Fibroblast of skin of left biceps (primary cell): ENCODE results near the gene IL17RD.

Experiments used
- DNase-seq, 2 experiments: peaks; one replicate each; pipeline ENCODE4 v3.0.0-alpha.2; 2013; ENCODE audit warnings: low read depth in 2 of 2

The IL17RD gene

GRCh38 chr3:57158813-57159738, 6.1 kb downstream of the IL17RD start:
- DNase-seq: no peak

GRCh38 chr3:57158325-57158724, 6.8 kb downstream of the IL17RD start:
- DNase-seq: no peak

- no peak for DNase-seq
These were observed 7.6 kb downstream of the IL17RD start for GRCh38 chr3:57157545-57157944.

- no peak for DNase-seq
These were observed 9.9 kb downstream of the IL17RD start for GRCh38 chr3:57155310-57155643.

GRCh38 chr3:57154470-57155309, 10.5 kb downstream of the IL17RD start:
- DNase-seq: no peak

- no peak for DNase-seq
These were observed 12.7 kb downstream of the IL17RD start for GRCh38 chr3:57152151-57153143.

GRCh38 chr3:57151749-57152148, 13.4 kb downstream of the IL17RD start:
- DNase-seq: no peak

- no peak for DNase-seq
These were observed 14.1 kb downstream of the IL17RD start for GRCh38 chr3:57151021-57151449.

GRCh38 chr3:57150113-57150581, 15.0 kb downstream of the IL17RD start:
- DNase-seq: no peak

GRCh38 chr3:57147071-57147470, 18.1 kb downstream of the IL17RD start:
- DNase-seq: no peak

- no peak for DNase-seq
These were observed 19.3 kb downstream of the IL17RD start for GRCh38 chr3:57145852-57146251.

GRCh38 chr3:57144952-57145351, 20.2 kb downstream of the IL17RD start:
- no peak for DNase-seq

GRCh38 chr3:57143886-57144459, 21.2 kb downstream of the IL17RD start:
- DNase-seq: no peak

GRCh38 chr3:57142411-57142723, 22.8 kb downstream of the IL17RD start:
- DNase-seq: no peak

- DNase-seq: no peak
These were observed 23.3 kb downstream of the IL17RD start for GRCh38 chr3:57141719-57142410.

GRCh38 chr3:57140894-57141293, 24.3 kb downstream of the IL17RD start:
- no peak for DNase-seq

- DNase-seq: no peak
These were observed 29.0 kb downstream of the IL17RD start for GRCh38 chr3:57135964-57136719.

GRCh38 chr3:57133157-57133556, 32.0 kb downstream of the IL17RD start:
- DNase-seq: no peak

GRCh38 chr3:57132674-57133073, 32.5 kb downstream of the IL17RD start:
- DNase-seq: no peak

- DNase-seq: no peak
These were observed 34.0 kb downstream of the IL17RD start for GRCh38 chr3:57131210-57131588.
